GM19238 (cell line): Measurements from ENCODE around the gene ANKRD16.
"Not testable (repeated sequence)": the region's sequence is repeated elsewhere in the genome, so short reads cannot be mapped to it uniquely, and the experiment has no call there.

Experiments
- DNase-seq: peaks from one replicate; pipeline ENCODE4 v3.0.0; 2011; ENCODE audit warnings: low spot score; ENCODE audit not compliant: insufficient read length

ANKRD16 gene

GRCh38 chr10:5903563-5903962 is 13.9 kb upstream of the ANKRD16 start:
- DNase-seq, result no peak

GRCh38 chr10:5902511-5903274 is 13.0 kb upstream of the ANKRD16 start:
- DNase-seq, result no peak

GRCh38 chr10:5900247-5900646 is 10.6 kb upstream of the ANKRD16 start:
- no peak for DNase-seq

- DNase-seq, result no peak
Observed at GRCh38 chr10:5898163-5898562, 8.5 kb upstream of the ANKRD16 start.

DNA sequence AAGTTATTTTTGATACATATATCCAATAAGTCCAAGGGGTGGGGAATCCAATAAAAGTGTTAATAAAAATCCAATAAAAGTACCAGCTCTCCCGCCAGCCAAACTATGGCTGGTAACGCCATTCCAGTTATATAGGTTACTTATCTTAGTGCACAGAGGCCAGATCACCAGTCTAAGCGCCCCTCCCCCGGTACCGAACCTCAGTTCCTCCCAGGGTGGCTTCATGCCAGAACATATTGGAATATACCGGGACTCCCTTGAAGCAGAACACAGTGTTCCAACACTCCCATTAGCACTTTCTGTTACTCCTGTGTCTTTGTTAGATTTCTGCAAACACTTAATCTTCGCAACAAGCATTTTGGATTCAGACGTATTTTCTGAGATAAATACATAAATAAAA is 7.8 kb upstream of the ANKRD16 start:
- DNase-seq, result no peak

- DNase-seq, result no peak
Observed at GRCh38 chr10:5897053-5897340, 7.3 kb upstream of the ANKRD16 start.

DNA sequence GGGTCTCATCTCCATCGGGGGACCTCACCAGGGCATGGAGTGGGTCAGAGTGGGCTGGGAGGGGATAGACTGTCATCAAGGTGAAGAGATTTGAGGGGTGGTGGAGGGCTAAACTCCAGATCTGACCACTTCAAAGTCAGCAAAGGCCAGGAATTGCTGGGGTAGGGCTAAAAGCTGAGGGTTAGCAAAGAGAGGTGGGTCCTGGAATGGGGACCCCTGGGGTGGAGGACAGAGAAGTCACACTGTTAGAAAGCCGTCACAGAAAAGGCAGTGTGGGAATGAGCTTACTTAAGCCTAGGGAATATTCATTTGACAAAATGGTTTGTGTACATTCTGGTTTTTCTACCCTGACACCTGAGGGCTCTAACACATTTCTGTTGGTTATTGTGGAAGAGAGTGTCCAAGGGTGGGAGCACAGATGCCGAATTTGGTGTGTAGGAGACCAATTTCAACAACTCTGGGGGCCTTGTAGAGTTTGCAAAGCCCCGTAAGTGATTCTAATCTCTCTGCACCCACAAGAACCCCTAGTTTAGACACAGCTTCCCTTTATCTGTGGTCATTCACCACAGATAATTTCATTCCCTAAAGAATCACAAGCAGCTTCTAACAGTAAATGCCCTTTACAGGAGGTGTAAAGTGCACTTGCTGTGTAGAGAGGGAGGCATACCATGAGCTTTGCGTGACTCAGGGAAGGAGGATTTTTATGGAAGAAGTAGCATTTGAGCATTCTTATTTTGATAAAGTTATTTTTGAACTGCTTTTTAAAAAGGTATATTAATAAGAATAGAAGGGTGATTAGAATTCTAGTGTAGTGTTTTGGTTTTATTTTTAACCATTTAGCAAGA is 6.7 kb upstream of the ANKRD16 start:
- DNase-seq, result no peak

GRCh38 chr10:5895804-5896203 is 6.1 kb upstream of the ANKRD16 start:
- peak; percentile 53 for DNase-seq

DNA sequence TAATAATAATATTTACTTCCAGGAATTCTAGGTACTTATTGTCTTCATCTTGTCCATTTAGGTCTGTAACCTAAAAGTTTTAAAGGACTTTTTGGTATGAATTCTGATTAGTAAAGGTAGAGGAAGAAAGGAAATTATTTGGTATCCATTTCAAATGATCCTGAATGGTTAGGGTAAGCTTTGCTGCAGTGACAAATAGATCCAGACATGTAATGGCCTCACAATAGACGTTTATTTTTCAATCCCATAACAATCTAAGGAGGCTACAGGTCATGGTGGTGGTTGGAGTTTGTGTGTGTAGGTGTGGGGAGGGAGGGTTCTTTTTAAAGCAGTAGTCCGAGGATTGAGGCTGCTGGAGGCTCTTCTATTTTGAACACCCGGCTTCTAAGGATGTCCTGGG is 5.7 kb upstream of the ANKRD16 start:
- no peak for DNase-seq

DNA sequence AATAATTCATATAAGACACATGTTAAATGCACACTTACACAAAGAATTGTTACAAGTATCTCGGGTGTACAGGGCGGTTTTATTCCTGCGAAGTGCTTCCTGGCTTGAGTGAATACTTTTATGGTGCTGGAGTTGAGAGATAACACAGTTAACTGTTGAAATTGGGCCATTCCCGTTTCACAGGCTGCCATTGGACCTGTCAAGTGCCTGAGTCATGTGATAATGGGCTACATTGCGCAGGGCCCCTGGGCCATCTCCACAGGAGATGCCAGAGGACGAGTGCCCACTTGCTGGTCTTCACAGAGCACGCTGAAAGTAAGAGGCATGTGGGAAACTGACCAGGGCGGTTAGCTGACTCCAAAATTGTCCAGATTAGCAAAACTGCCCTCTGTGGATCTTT is 5.2 kb upstream of the ANKRD16 start:
- no peak for DNase-seq

DNA sequence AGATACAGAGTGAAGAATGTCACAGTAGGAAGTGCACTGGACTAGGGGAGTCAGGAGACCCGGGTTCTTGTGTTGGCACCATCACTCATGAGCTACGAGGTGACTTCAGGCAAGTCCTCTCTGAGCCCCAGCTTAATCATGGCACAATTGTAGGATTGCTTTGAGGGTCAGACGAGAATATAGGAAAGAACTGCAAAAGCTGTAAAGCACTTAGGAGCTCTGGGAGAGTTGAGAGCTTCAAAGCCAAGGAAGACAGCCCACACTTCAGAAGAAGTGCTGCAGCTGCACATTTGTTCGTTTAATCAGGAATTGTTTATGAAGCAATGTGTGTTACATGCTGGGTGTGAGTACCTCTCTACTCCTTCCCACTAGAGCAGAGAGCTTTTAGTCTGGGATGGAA is 4.7 kb upstream of the ANKRD16 start:
- no peak for DNase-seq

DNA sequence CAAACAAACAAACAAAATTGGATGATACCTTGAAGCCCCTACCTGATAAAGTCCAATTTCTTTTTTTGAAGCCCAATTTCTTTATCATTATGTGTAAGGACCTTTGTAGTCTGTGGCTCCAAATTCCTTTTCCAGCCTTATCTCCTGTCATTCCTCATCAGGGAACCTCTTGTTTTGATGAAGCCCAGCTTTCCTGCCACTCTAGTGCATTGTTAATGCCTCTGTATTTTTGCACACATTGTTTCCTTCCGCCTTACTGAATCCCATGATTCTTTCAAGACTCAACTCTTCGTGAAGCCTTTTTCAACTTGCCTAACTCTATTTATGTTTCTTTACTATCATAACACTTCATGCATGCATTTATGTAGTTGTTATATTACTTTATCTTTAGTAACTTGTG is 3.6 kb upstream of the ANKRD16 start:
- no peak for DNase-seq

DNA sequence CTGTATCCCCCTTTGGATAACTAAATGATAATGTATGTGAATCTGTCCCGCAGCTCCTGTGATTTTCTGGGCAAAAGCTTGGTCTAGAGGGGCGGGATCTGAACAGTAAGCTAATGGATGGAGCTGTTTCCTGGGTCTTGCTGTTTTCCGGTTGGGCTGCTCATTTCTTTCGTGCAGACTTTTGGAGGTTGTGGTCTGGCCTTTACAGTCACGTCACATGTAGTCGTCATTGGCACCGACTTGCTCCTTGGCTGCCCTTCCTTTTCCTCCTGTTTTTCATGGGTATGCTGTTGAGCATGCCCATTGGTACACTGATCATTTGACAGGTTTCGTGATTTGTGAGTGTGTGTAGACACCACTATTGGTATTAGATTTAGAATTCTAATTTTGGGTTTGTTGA is 2.3 kb upstream of the ANKRD16 start:
- DNase-seq, result no peak

- no peak for DNase-seq
Observed at GRCh38 chr10:5891009-5891408, 1.3 kb upstream of the ANKRD16 start.

DNA sequence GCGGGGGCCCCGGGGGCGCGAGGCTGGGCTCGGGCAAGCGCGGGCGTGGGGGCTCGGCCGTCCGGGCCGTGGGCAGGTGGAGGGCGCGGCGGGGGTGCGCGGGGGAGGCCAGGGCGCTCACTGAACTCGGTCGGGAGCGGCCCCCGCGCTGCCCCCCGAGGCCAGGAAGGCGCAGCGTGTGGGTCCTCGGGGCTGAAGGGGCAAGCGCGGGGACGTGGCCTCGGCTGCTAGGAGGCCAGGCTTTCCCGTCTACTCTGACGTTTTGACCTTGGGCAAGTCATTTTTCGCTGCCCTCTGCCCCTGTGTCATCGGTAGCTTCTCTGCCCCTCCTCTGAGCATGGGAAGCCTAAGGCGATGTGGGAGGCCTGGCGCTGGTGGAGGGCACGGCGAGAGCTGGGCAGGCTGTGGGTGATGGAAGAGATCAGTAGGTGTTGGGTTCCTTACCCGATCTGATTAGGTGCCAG is 791 bp upstream of the ANKRD16 start:
- no peak for DNase-seq

- peak; percentile 37 for DNase-seq
Observed at GRCh38 chr10:5888843-5889623, 660 bp downstream of the ANKRD16 start.

- DNase-seq, result no peak
Observed at GRCh38 chr10:5888351-5888750, 1.3 kb downstream of the ANKRD16 start.

GRCh38 chr10:5887641-5888040 is 2.1 kb downstream of the ANKRD16 start:
- DNase-seq, result no peak

DNA sequence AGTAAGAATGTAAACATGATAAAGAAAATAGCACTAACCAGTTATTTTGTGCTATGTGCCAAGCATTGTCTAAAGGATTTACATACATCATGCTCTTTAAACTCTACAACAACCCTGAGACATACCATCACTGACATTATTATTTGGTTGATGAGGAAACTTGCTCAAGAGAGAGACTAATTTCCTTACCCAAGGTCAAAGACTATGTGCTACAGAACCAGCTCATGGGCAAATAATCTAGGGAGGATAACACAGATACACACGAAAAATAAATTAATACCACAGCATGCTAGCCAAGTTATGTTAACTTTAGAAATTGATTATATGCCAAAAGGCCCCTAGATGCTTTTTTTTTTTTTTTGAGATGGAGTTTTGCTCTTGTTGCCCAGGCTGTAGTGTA is 2.7 kb downstream of the ANKRD16 start:
- DNase-seq, result no peak

- DNase-seq, result no peak
Observed at GRCh38 chr10:5885619-5886018, 4.1 kb downstream of the ANKRD16 start.

DNA sequence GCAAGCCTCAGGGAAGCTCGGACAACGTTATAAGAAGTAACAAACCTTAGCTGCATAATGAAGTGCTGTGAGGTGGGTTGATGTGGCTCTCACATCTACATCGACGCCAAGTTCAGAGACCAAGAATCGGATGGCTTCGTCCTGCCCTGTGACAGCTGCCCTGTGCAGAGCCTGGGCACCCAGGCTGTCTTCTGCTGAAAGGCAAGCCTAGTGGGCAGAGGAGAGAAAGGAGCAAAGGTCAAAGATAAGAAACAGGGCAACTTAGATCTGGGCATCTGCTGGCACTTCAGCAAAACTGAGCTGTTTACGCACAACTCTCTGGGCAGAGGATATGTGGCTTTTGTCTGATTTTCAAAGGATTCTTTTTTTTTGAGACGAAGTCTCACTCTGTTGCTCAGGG is 6.7 kb downstream of the ANKRD16 start:
- DNase-seq, result no peak

DNA sequence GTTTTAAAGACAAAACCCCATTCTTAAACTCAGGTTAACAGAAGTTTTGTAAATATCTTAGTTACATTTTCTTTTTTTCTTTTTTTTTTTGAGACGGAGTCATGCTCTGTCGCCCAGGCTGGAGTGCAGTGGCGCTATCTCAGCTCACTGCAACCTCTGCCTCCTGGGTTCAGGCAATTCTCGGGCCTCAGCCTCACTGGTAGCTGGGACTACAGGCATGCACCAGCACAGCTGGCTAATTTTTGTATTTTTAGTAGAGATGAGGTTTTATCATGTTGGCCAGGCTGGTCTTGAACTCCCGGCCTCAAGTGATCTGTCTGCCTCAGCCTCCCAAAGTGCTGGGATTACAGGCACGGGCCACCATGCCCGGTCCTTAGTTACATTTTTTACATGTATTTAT is 12.7 kb downstream of the ANKRD16 start:
- DNase-seq, result not testable (repeated sequence)
